GM21390 (cell line): ENCODE measurements around the gene CR1L.
A peak's percentile ranks its signal among the peaks of the same experiment; 100 is the strongest.
"Not testable (repeated sequence)": the region's sequence is repeated elsewhere in the genome, so short reads cannot be mapped to it uniquely, and the experiment has no call there.

Experiments
- ATAC-seq: cut with Tn5 transposase; IDR thresholded peaks from one replicate; pipeline ENCODE4 v1.9.1; 2021; ENCODE audit not compliant: unreplicated experiment

Gene CR1L

DNA sequence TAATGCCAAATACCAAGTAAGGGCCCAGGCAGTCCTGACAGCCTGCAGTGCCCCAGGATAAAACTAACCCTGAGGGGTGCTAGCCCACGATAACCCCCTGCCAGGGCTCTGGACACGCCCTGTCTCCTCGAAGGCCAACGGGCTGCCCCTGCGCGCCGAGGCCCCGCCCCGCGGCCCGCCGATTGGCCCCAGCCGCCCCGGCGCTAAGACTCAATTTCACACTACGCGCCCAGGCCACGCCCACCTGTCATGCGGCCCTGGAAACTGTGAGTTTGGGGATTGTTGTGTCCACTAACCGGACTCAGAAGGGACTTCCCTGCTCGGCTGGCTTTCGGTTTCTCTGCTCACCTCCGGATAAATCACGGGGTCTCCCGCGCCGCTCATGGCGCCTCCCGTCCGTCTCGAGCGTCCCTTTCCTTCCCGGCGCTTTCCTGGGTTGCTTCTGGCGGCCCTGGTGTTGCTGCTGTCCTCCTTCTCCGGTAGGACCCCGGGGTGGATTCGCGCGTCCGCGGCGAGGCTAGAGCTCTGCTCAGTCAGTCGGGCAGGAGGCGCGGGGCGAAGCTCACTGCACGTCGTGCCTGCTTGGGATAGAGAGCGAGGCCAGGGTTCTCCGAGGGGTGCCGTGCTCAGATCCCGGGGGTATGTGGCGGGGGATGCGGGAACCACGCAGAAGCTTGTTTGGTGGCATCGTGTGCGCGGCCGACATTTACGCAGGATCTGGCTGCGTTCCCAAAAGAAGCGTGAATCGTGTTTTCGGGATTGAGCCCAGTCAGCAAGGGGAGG, at the start of gene CR1L:
Gene CR1L, plus strand, starts transcription at position 282 of the 783 bp plus-strand sequence. Its CDS starts 101 bp downstream, at position 383.
- ATAC-seq: peak; percentile 98

- no peak for ATAC-seq
These were observed 41.2 kb upstream of the CR1L start for GRCh38 chr1:207603777-207604176.

DNA sequence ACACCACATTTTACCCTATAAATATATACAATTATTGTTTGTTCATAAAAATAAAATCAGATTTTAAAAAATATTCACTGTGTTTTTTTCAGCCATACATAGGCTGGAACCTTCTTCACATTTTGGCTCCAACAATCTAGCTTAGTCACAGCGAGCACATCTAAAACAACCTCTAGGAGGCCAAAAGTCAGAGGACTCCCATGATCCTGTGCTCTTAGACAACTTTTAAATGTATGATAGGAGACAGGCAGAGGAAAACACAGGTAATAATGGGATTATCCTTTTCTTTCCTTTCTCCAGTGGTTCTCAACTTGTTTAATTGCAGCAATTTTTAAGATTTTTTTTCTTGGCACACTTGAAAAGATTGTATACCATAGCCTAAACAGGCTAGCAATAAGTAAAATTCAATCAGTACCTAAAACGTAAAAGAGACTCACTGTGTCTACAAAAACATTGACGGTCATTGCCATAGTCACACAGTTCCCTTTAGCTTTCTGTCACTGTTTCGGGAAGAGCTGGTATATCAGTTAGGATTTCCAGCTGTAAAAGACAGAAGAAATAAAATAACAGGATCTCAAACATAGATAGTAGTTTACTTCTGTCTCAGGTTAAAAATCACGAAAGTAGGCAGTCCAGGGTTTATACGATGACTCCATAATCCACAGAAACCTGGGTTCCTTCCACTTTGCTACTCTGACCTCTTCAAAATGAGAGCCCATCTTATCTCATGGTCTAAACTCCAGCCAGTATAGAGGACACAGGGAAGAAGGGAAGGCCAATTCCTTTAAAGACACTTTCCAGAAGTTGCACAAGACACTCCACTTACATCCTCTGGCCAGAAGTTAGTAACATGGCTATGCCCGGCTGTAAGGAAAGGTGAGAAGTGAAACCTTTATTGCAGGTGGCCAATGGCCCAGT, 39.2 kb upstream of the CR1L start:
- no peak for ATAC-seq

GRCh38 chr1:207606362-207606755, 38.6 kb upstream of the CR1L start:
- no peak for ATAC-seq

DNA sequence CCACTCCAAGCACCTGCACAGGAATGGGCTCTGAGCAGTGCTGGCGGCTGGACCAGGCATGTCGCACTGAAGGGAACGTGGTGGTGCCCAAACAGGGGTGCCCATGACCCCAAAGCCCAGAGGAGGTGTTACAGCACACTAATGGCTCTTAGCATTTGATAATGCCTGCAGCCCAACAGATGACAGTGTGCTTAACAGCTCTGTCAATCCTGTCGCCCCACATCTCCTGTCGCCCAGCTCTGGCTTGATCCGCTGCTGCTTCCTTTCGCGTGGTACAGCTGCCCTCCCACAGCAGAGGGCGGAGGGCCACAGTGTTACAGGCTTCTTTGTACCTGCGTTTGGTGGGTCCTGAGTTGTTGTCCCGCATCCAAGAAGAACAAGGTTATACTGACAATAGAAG, 32.2 kb upstream of the CR1L start:
- ATAC-seq: no peak

DNA sequence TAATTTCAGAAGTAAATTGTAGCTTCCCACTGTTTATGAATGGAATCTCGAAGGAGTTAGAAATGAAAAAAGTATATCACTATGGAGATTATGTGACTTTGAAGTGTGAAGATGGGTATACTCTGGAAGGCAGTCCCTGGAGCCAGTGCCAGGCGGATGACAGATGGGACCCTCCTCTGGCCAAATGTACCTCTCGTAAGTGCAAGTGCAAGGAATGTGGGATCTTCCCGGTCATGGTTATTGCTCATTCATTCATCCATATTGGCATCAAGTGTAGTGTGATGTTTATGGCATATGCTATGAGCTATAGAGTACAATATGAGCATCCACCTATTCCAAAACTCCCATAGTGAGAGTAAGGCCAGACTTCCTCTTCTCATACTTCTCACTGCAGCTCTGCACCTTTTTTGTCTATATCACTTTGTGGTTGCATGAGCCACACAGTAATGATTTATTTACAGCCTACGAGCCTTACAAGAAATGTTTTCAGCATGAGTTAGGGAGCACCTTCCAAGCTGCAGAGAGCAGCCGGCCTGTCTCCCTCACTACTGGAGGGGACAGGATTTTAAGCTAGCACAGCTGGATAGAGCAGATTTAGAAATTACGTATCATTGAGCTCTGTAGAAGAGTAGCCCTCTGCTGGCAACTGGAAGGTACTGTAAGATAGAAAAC, 24.9 kb upstream of the CR1L start:
- peak; percentile 88 for ATAC-seq

GRCh38 chr1:207620543-207620893, 24.4 kb upstream of the CR1L start:
- ATAC-seq: no peak

GRCh38 chr1:207625504-207626071, 19.3 kb upstream of the CR1L start:
- ATAC-seq: not testable (repeated sequence)

GRCh38 chr1:207626972-207627337, 18.0 kb upstream of the CR1L start:
- no peak for ATAC-seq

GRCh38 chr1:207627496-207627895, 17.4 kb upstream of the CR1L start:
- no peak for ATAC-seq

GRCh38 chr1:207628776-207629175, 16.2 kb upstream of the CR1L start:
- ATAC-seq: no peak

- ATAC-seq: no peak
These were observed 13.8 kb upstream of the CR1L start for GRCh38 chr1:207631137-207631536.

GRCh38 chr1:207633226-207633625, 11.7 kb upstream of the CR1L start:
- no peak for ATAC-seq

- ATAC-seq: not testable (repeated sequence)
These were observed 11.1 kb upstream of the CR1L start for GRCh38 chr1:207633699-207634289.

DNA sequence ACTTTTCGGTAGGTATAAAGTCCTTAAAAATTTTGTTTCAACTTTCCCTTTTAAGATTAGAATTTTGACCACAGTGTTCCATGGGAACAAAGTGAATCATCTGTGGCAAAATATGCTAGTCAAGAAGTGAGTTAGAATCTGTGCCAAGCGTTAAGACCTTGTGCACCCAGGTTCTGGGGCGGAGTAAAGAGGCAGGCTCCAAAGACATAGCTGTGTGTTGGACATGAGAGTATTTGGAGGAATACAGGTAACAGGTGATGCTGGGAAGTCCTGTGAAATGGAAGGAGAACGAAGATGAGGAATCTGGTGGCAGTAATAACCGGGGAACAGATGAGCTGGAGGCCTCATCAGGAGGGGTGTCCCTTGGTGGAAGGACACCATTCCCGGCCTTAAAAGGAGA, 10.6 kb upstream of the CR1L start:
- ATAC-seq: not testable (repeated sequence)

GRCh38 chr1:207635569-207636186, 9.3 kb upstream of the CR1L start:
- not testable (repeated sequence) for ATAC-seq

DNA sequence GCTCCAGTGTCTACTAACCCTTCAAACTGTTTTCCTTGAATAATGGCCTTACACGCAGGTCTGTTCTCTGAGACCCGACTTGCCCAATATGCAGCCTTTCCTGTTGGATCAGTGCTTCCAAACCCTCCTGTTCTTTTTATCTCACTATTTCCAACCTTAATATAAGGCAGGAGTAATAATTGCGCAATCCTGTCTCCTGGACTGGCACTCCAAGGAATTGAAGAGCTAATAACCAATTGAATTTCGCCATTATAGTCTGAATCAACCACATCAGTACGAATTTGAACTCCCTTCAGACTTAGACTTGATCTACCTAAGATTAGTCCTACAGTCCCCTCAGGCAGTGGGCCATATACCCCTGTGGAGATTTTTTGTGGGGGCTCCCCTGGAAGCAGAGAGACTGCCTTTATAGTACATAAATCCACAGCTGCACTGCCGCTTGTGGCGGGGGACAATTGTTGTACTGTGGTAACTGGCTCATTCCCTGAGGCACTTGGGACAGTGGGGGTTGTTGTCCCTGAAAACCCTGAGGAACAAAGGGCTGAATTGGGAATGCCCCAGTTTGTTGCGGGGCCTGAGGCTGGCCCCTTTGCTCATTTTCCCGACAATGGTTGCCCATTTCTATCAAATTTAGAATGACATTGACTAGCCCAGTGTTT, 6.3 kb upstream of the CR1L start:
- not testable (repeated sequence) for ATAC-seq

- ATAC-seq: not testable (repeated sequence)
These were observed 5.6 kb upstream of the CR1L start for GRCh38 chr1:207639362-207639761.

GRCh38 chr1:207644166-207644851, 624 bp upstream of the CR1L start:
- peak; percentile 12 for ATAC-seq
